Measurements from ENCODE around the gene KRTAP5-7.

The KRTAP5-7 gene

GRCh38 chr11:71495286-71496230 is 31.5 kb upstream of the KRTAP5-7 start:
- DNase-seq (ENCODE audit: low spot score), result no peak

GRCh38 chr11:71496421-71496820 is 30.6 kb upstream of the KRTAP5-7 start:
- no peak for DNase-seq (ENCODE audit: low spot score)

GRCh38 chr11:71498091-71498490 is 29.0 kb upstream of the KRTAP5-7 start:
- DNase-seq (ENCODE audit: low spot score), result no peak

- no peak for DNase-seq (ENCODE audit: low spot score)
Measured at GRCh38 chr11:71499125-71499524, 27.9 kb upstream of the KRTAP5-7 start.

GRCh38 chr11:71499546-71499945 is 27.5 kb upstream of the KRTAP5-7 start:
- DNase-seq (ENCODE audit: low spot score), result no peak

- DNase-seq (ENCODE audit: low spot score), result no peak
Measured at GRCh38 chr11:71500601-71501021, 26.5 kb upstream of the KRTAP5-7 start.

GRCh38 chr11:71501071-71501985 is 25.7 kb upstream of the KRTAP5-7 start:
- DNase-seq (ENCODE audit: low spot score), result no peak

GRCh38 chr11:71502026-71502425 is 25.0 kb upstream of the KRTAP5-7 start:
- no peak for DNase-seq (ENCODE audit: low spot score)

- no peak for DNase-seq (ENCODE audit: low spot score)
Measured at GRCh38 chr11:71502871-71503435, 24.1 kb upstream of the KRTAP5-7 start.

GRCh38 chr11:71504531-71504930 is 22.5 kb upstream of the KRTAP5-7 start:
- DNase-seq (ENCODE audit: low spot score), result no peak

GRCh38 chr11:71505001-71505400 is 22.1 kb upstream of the KRTAP5-7 start:
- DNase-seq (ENCODE audit: low spot score), result no peak

GRCh38 chr11:71505781-71506180 is 21.3 kb upstream of the KRTAP5-7 start:
- no peak for DNase-seq (ENCODE audit: low spot score)

GRCh38 chr11:71507102-71507501 is 20.0 kb upstream of the KRTAP5-7 start:
- DNase-seq (ENCODE audit: low spot score), result no peak

GRCh38 chr11:71518506-71519471 is 8.3 kb upstream of the KRTAP5-7 start:
- DNase-seq (ENCODE audit: low spot score), result no peak

- no peak for DNase-seq (ENCODE audit: low spot score)
Measured at GRCh38 chr11:71519546-71519945, 7.5 kb upstream of the KRTAP5-7 start.

GRCh38 chr11:71525188-71525937 is 1.7 kb upstream of the KRTAP5-7 start:
- DNase-seq (ENCODE audit: low spot score), result no peak

GRCh38 chr11:71525938-71526495 is 1.1 kb upstream of the KRTAP5-7 start:
- no peak for DNase-seq (ENCODE audit: low spot score)

GRCh38 chr11:71527576-71528210 is 626 bp downstream of the KRTAP5-7 start:
- no peak for DNase-seq (ENCODE audit: low spot score)

GRCh38 chr11:71530602-71531001 is 3.5 kb downstream of the KRTAP5-7 start:
- no peak for DNase-seq (ENCODE audit: low spot score)
